WTC11 (cell line): ENCODE measurements around the gene GFOD2. TPM values are rescaled to one million over a fixed set of nuclear protein-coding genes. Genes with fewer than 3 reads are reported as not detected.

Source experiments
- ATAC-seq: fragments of 200-7000 bp; cut with Tn5 transposase; 2 replicates; pipeline ENCODE4 v1.10.0; 2021; ENCODE audit warnings: mild to moderate bottlenecking, moderate library complexity
- CTCF ChIA-PET: fragments of 300-600 bp; sonication (Branson Sonifier 250); formaldehyde crosslinking; loops from one replicate; lab custom pipeline; 2021; ENCODE audit warnings: antibody characterized with exemption; lab: Charles Lee
- POLR2A ChIA-PET: fragments of 350-600 bp; sonication (Branson Sonifier 250); formaldehyde crosslinking; loops from one replicate; lab custom pipeline; 2021; ENCODE audit warnings: antibody characterized with exemption; lab: Charles Lee
- DNase-seq: peaks from one replicate; pipeline ENCODE4 v3.0.0; 2021; ENCODE audit warnings: low spot score
- H3K27ac Mint-ChIP-seq: 2 replicates; pipeline ENCODE4 v1.8.0; 2021; ENCODE audit warnings: mixed read lengths
- H3K27me3 Mint-ChIP-seq: 2 replicates; pipeline ENCODE4 v1.8.0; 2021; ENCODE audit warnings: low read depth, mild to moderate bottlenecking, moderate library complexity, mixed read lengths
- H3K36me3 Mint-ChIP-seq: 2 replicates; pipeline ENCODE4 v1.8.0; 2021; ENCODE audit warnings: mixed read lengths
- H3K4me1 Mint-ChIP-seq: 2 replicates; pipeline ENCODE4 v1.8.0; 2022; ENCODE audit warnings: mixed read lengths
- H3K4me3 Mint-ChIP-seq: 2 replicates; pipeline ENCODE4 v1.8.0; 2021; ENCODE audit warnings: mild to moderate bottlenecking, moderate library complexity, mixed read lengths
- H3K9me3 Mint-ChIP-seq: 2 replicates; pipeline ENCODE4 v1.8.0; 2021; ENCODE audit warnings: mixed read lengths
- ARID4B ChIP-seq: sonication (generic); formaldehyde crosslinking; IDR thresholded peaks from 2 replicates; pipeline ENCODE4 v1.8.0; 2023; ENCODE audit warnings: missing genetic modification reagents, mild to moderate bottlenecking, borderline replicate concordance
- ATF1 ChIP-seq: sonication (generic); formaldehyde crosslinking; IDR thresholded peaks from 2 replicates; pipeline ENCODE4 v1.8.1; 2023; ENCODE audit warnings: mild to moderate bottlenecking, moderate library complexity, missing genetic modification reagents
- CTCF ChIP-seq: fragments of 200-600 bp; IDR thresholded peaks from 2 replicates; pipeline ENCODE4 v1.8.0; 2022; ENCODE audit warnings: antibody characterized with exemption
- ETV6 ChIP-seq: sonication (generic); formaldehyde crosslinking; IDR thresholded peaks from 2 replicates; pipeline ENCODE4 v1.8.1; 2022; ENCODE audit warnings: mild to moderate bottlenecking, missing genetic modification reagents
- FOXP1 ChIP-seq: sonication (generic); formaldehyde crosslinking; IDR thresholded peaks from 2 replicates; pipeline ENCODE4 v1.8.0; 2022; ENCODE audit warnings: missing genetic modification reagents, mild to moderate bottlenecking, moderate library complexity, borderline replicate concordance
- GTF2I ChIP-seq: fragments of 250-450 bp; sonication (Bioruptor Pico); conservative IDR thresholded peaks from 2 replicates; pipeline ENCODE4 v1.4.0; 2021; ENCODE audit warnings: mild to moderate bottlenecking
- IRF2 ChIP-seq: sonication (generic); formaldehyde crosslinking; IDR thresholded peaks from 2 replicates; pipeline ENCODE4 v1.8.0; 2022; ENCODE audit warnings: low read depth, missing genetic modification reagents, borderline replicate concordance
- JAZF1 ChIP-seq: fragments of 250-450 bp; sonication (Bioruptor Pico); IDR thresholded peaks from 2 replicates; pipeline ENCODE4 v1.9.0; 2021; ENCODE audit warnings: moderate library complexity, mild to moderate bottlenecking, inconsistent platforms
- KAT7 ChIP-seq: sonication (generic); formaldehyde crosslinking; IDR thresholded peaks from 2 replicates; pipeline ENCODE4 v1.8.1; 2023; ENCODE audit warnings: missing genetic modification reagents, mild to moderate bottlenecking, borderline replicate concordance
- MLX ChIP-seq: sonication (generic); formaldehyde crosslinking; IDR thresholded peaks from 2 replicates; pipeline ENCODE4 v1.8.1; 2023; ENCODE audit warnings: mild to moderate bottlenecking, missing genetic modification reagents, moderate library complexity
- NFATC4 ChIP-seq: fragments of 250-450 bp; sonication (Bioruptor Pico); IDR thresholded peaks from 2 replicates; pipeline ENCODE4 v1.9.0; 2021; ENCODE audit warnings: mild to moderate bottlenecking
- NFE2L1 ChIP-seq: sonication (generic); formaldehyde crosslinking; IDR thresholded peaks from 2 replicates; pipeline ENCODE4 v1.8.1; 2023; ENCODE audit warnings: missing genetic modification reagents
- NR2C2 ChIP-seq: sonication (generic); formaldehyde crosslinking; IDR thresholded peaks from 2 replicates; pipeline ENCODE4 v1.8.0; 2022; ENCODE audit warnings: mild to moderate bottlenecking, missing genetic modification reagents
- NR3C1 ChIP-seq: sonication (generic); formaldehyde crosslinking; conservative IDR thresholded peaks from 2 replicates; pipeline ENCODE4 v1.8.1; 2023; ENCODE audit warnings: low read depth, mild to moderate bottlenecking, missing genetic modification reagents
- RELA ChIP-seq: sonication (generic); formaldehyde crosslinking; IDR thresholded peaks from 2 replicates; pipeline ENCODE4 v1.8.1; 2022; ENCODE audit warnings: missing genetic modification reagents, mild to moderate bottlenecking, borderline replicate concordance
- SMAD3 ChIP-seq: sonication (generic); formaldehyde crosslinking; IDR thresholded peaks from 2 replicates; pipeline ENCODE4 v1.8.0; 2022; ENCODE audit warnings: missing genetic modification reagents, mild to moderate bottlenecking, borderline replicate concordance
- TEAD1 ChIP-seq: sonication (generic); formaldehyde crosslinking; IDR thresholded peaks from 2 replicates; pipeline ENCODE4 v1.8.0; 2022; ENCODE audit warnings: mild to moderate bottlenecking, missing genetic modification reagents
- ZNF317 ChIP-seq: sonication (generic); formaldehyde crosslinking; IDR thresholded peaks from 2 replicates; pipeline ENCODE4 v1.8.1; 2023; ENCODE audit warnings: low read depth, mild to moderate bottlenecking, moderate library complexity, missing genetic modification reagents, borderline replicate concordance
- total RNA-seq: library from RNA; stranded (reverse); gene quantifications from 3 replicates; pipeline ENCODE4 v1.2.3, GENCODE V29; 2021

GFOD2 gene
- total RNA-seq, 1 experiment from 2014 or later = 29.5 TPM

- TF ChIP-seq NR2C2 (CRISPR knock-in tag) (no peak), JAZF1 (CRISPR knock-in tag) (no peak), NFATC4 (CRISPR knock-in tag) (no peak), ETV6 (no peak), TEAD1 (no peak), FOXP1 (CRISPR knock-in tag) (no peak)
- ATAC-seq = no peak
- H3K4me3 Mint-ChIP-seq = no peak overlapping the region
- H3K9me3 Mint-ChIP-seq = no peaks in the 10 kb centered on the region
- no peak for DNase-seq
- H3K36me3 Mint-ChIP-seq = no peaks in the 10 kb centered on the region
- H3K4me1 Mint-ChIP-seq = peaks cover 8% of the 10 kb centered on the region; the same call in 1 of the 2 replicates
- H3K27ac Mint-ChIP-seq = peak overlapping the region; percentile 19
- POLR2A ChIA-PET = interaction anchor here (0.5 kb wide), 1 partner anchor 160 kb away, joined by 3 read pairs; no protein-coding TSS in a partner anchor
- CTCF ChIA-PET = no interaction called here
- H3K27me3 Mint-ChIP-seq = no peaks in the 10 kb centered on the region
Measured at GRCh38 chr16:67750466-67750865, 31.4 kb upstream of the GFOD2 start.

- ATAC-seq (no peak), DNase-seq (no peak)
- peaks cover 8% of the 10 kb centered on the region; the same call in 1 of the 2 replicates for H3K4me1 Mint-ChIP-seq
- H3K36me3 Mint-ChIP-seq = no peaks in the 10 kb centered on the region
- no peak overlapping the region for H3K4me3 Mint-ChIP-seq
- H3K27ac Mint-ChIP-seq = peak overlapping the region; percentile 96; the same call in 1 of the 2 replicates
- no peaks in the 10 kb centered on the region for H3K27me3 Mint-ChIP-seq
- H3K9me3 Mint-ChIP-seq = no peaks in the 10 kb centered on the region
- POLR2A ChIA-PET = no interaction called here
- CTCF ChIA-PET = interaction anchor here (0.7 kb wide), 1 partner anchor 15 kb away, joined by 3 read pairs; no protein-coding TSS in a partner anchor
- TF ChIP-seq ARID4B = no peak
- no peak for TF ChIP-seq IRF2 (CRISPR knock-in tag)
- no peak for TF ChIP-seq KAT7 (CRISPR knock-in tag)
- no peak for TF ChIP-seq ZNF317 (CRISPR knock-in tag)
- no peak for TF ChIP-seq NR3C1 (CRISPR knock-in tag)
- no peak for TF ChIP-seq CTCF
- no peak for TF ChIP-seq TEAD1
- TF ChIP-seq RELA = no peak
- TF ChIP-seq ATF1 (CRISPR knock-in tag) = no peak
- no peak for TF ChIP-seq GTF2I (CRISPR knock-in tag)
- TF ChIP-seq NFE2L1 = no peak
Measured at GRCh38 chr16:67749436-67750078, 30.4 kb upstream of the GFOD2 start.

- POLR2A ChIA-PET = no interaction called here
- H3K4me3 Mint-ChIP-seq = no peak overlapping the region
- H3K4me1 Mint-ChIP-seq = peaks cover 8% of the 10 kb centered on the region; the same call in 1 of the 2 replicates
- ATAC-seq = no peak
- H3K9me3 Mint-ChIP-seq = no peaks in the 10 kb centered on the region
- peaks cover under 1% of the 10 kb centered on the region; the same call in 1 of the 2 replicates for H3K36me3 Mint-ChIP-seq
- TF ChIP-seq MLX (CRISPR knock-in tag) = no peak
- no peak for TF ChIP-seq SMAD3
- peak overlapping the region; percentile 96 for H3K27ac Mint-ChIP-seq
- no peak for DNase-seq
- H3K27me3 Mint-ChIP-seq = no peaks in the 10 kb centered on the region
- CTCF ChIA-PET = interaction anchor here (0.7 kb wide), 1 partner anchor 14 kb away, joined by 3 read pairs; no protein-coding TSS in a partner anchor
Measured at GRCh38 chr16:67748834-67749233, 29.7 kb upstream of the GFOD2 start.
